SIG-M5 treated with dmso at 0.1 percent for 504 hours (cell line): ENCODE results near the gene IL12B.
A peak's percentile ranks its signal among the peaks of the same experiment; 100 is the strongest.
"Not testable (repeated sequence)": the region's sequence is repeated elsewhere in the genome, so short reads cannot be mapped to it uniquely, and the experiment has no call there.

ENCODE experiments used
- DNase-seq: peaks from one replicate; lab custom pipeline; 2025; ENCODE audit not compliant: unreplicated experiment; lab: John Stamatoyannopoulos, UW

IL12B gene

GRCh38 chr5:159297300-159297699 lies 33.0 kb downstream of the IL12B start:
- DNase-seq = not testable (repeated sequence)

- no peak for DNase-seq
Measured at GRCh38 chr5:159294921-159295320, 35.4 kb downstream of the IL12B start.

- no peak for DNase-seq
Measured at GRCh38 chr5:159290741-159291140, 39.5 kb downstream of the IL12B start.

DNA sequence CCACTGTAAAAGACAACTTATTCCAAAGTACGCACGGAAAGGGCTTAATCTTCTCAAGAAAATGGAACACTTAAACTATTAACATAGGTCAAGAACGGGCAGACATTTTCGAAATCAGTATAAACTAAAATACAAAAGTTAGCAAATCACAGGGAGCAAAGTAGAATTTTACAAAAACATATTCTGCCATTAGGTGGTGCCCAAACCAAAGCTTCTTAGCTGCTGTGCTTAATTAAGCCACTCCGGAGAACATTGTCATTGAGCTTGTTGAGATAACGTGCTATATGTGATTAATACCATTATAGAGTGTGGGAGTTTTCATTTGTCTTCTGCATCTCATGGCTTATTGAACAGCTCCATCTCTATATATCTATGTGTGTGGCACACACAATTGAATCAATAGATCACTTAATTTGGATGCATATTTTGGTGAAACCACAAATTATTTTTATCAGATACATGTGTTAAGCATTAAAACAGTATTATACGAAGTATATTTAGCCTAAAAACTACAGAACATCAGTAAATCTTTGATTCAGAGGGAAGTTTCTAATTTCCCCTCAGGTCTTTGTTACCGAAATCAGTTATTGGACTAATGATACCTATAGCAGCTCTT lies 43.8 kb downstream of the IL12B start:
- peak; percentile 37 for DNase-seq

DNA sequence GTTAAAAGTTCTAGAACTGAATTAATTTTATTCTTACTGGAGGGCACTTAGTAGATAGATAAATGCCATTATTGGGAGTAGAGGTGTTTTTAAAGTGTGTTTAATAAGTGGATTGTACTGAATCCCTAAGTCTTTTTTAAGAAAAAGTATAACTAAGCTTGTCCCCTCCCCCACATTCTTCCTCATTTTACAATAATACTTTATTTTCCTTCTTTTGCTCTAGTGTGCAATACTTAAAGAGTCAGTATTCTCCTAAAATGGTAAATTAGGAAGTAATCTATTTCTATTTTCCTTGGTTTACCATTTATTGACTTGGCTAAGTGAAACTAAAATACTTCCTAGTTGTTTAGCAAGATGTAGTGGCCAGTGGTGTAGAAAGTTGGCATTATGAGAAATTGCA lies 55.6 kb downstream of the IL12B start:
- DNase-seq = no peak

GRCh38 chr5:159273923-159274322 lies 56.4 kb downstream of the IL12B start:
- no peak for DNase-seq

- no peak for DNase-seq
Measured at GRCh38 chr5:159269723-159270122, 60.6 kb downstream of the IL12B start.

DNA sequence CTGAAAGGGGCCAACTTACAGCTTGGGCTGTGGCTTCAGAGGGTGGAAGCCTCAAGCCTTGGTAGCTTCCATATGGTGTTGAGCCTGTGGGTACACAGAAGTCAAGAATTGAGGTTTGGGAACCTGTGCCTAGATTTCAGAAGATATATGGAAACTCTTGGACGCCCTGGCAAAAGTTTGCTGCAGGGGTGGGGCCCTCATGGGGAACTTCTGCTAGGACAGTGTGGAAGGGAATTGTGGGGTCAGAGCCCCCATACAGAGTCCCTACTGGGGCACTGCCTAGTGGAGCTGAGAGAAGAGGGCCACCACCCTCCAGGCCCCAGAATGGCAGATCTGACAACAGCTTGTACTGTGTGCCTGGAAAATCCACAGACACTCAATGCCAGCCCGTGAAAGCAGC lies 63.5 kb downstream of the IL12B start:
- not testable (repeated sequence) for DNase-seq
